GM18870 (cell line): ENCODE data around the gene USP44.
"Not testable (repeated sequence)": the region's sequence is repeated elsewhere in the genome, so short reads cannot be mapped to it uniquely, and the experiment has no call there.

Experiments used
- ATAC-seq: cut with Tn5 transposase; IDR thresholded peaks from one replicate; pipeline ENCODE4 v1.9.1; 2021; ENCODE audit warnings: moderate library complexity; ENCODE audit not compliant: unreplicated experiment

USP44 gene

DNA sequence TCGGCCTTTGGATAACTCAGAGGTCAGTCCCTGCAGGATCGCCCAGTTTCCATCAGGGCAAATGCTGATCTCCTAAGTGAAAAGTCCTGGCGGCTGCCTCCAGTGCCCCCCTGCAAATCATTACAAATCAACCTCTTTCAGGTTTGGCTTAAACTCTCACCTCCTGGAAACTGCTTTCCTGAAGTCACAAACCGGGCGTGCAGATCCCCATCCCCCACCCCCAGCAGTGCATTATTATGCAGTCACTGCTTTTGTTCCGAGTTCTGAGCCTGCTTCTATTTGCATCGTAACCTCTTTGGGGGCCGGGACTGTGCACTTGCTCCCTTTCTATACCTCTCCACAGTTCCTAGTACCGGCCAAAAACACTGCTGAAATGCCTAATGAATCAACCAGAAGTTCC lies at the start of gene USP44:
USP44 (minus strand) TSS at position 172 of the 400 bp plus-strand sequence. CDS start 17,220 bp downstream, outside the sequence.
- ATAC-seq = no peak

DNA sequence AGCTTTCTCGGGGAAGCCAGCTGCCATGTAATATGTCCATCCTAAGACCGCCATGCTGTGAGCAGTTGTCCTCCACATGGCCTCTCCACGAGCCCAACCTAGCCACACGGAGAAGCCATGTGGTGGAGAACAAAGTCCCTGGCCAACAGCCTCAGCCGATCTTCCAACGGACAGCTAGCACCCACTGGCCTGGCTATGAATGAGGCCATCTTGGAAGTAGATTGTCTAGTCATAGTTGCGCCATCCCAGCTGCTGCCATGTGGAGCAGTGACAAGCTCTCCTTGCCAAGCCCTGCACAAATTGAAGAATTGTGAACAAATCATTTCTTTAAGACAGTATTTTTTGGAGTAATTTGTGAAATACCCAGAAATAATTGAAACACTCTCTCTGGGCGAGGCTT lies 49.3 kb upstream of the USP44 start:
- ATAC-seq = no peak

DNA sequence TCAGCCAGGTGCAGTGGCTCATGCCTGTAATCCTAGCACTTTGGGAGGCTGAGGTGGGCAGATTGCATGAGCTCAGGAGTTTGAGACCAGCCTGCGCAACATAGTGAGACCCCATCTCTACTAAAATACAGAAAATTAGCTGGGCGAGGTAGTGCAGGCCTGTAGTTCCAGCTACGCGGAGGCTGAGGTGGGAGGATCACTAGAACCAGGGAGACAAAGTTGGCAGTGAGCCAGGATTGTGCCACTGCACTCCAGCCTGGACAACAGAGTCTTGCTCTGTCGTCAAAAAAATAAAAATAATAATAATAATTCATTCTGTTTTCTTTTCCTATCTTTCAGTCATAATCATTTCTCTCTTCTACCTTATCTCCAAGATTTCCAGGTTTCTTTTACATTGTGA lies 48.6 kb upstream of the USP44 start:
- ATAC-seq = no peak

DNA sequence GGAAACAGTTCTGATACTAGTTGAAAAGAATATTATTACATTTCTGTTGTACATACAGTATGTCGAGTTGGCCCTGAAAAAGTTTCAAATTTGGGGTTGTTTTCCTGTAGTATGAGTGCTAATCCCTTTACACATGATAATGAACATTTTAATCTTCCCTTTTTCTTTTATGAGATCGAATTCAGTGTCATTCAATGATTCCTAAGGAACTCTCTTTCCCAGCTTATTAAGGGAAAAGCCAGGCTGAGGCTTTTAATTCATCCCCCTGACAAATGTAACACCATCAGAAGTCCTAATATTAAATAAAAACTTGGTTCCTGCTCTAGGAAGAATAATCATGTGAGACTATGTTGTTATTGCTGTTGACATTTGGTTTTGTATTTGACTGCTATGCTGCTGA lies 42.9 kb upstream of the USP44 start:
- no peak for ATAC-seq

DNA sequence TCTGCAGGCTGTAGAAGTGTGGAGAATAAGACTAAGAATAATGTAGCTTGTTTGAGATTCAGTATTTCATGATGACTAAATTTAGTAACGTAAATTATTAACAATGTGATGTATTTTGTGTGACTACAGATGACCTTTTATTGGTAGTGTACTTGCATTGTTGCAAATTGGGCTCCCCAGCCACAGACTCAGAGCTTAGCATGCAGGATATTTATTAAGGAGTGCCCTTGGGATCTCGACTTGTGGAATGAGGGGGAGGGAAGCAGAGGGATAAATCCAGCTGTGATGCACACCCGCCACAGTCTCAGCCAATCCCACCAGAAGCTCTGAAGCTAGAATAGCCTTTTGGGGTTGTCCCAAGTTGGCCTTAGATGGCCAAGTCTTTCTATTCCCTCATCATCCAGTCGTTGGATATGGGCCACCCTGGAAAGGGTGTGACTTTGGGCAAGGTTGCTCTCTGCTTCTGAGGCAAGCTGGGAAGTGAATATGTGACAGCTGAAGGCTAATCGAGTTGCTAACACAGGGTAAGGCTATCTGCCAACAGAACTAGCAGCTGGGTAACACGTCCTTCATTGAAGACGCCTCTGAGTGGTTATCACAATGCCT lies 42.1 kb upstream of the USP44 start:
- no peak for ATAC-seq

DNA sequence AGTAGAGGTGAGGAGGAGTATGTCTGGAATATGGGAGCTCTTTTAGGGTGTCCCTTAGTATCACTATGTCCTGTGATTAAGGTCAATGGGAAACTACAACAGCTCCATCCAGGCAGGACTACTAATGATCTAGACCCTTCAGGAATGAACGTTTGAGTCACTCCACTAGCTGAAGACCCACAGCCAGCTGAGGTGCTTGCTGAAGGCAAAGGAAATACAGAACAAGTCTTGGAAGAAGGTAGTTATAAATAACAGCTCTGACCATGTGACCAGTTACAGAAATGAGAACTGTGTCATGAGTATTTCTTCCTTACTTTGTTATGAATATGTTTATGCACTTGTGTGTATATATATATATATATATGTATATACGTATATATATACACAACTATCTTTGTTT lies 40.5 kb upstream of the USP44 start:
- no peak for ATAC-seq

DNA sequence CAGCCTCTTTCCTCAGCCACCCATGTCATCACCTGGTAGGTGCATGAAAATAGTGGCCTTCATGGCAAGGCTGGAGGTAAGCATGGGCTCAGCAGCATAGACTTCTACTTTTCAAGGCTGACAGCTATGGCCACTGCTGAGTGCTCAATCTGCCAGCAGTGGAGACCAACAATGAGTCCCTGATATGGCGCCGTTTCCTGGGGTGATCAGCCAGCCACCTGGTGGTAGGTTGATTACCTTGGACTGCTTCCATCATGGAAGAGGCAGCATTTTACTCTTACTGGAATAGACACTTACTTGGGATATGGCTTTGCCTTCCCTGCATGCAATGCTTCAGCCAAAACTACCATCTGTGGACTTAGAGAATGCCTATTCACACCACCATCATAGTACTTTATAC lies 39.5 kb upstream of the USP44 start:
- no peak for ATAC-seq

DNA sequence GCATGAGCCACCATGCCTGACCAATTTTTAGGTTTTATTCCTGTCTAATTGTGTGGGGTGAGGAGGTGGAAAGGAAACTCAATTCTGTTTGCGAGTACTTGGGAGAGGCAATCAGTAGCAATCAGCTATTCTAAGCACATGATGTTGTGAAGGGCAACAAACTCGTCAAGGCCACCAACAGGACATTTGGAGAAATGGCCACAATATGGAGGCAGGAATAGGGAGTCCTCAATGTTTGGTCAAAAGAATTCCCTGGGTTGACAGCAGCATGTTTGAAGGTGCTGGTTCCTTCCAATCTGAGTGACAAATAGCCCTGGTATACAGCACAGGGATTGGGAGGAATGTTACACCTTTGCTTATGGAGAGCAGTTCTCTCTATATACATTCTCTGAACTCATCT lies 32.7 kb upstream of the USP44 start:
- ATAC-seq = no peak

DNA sequence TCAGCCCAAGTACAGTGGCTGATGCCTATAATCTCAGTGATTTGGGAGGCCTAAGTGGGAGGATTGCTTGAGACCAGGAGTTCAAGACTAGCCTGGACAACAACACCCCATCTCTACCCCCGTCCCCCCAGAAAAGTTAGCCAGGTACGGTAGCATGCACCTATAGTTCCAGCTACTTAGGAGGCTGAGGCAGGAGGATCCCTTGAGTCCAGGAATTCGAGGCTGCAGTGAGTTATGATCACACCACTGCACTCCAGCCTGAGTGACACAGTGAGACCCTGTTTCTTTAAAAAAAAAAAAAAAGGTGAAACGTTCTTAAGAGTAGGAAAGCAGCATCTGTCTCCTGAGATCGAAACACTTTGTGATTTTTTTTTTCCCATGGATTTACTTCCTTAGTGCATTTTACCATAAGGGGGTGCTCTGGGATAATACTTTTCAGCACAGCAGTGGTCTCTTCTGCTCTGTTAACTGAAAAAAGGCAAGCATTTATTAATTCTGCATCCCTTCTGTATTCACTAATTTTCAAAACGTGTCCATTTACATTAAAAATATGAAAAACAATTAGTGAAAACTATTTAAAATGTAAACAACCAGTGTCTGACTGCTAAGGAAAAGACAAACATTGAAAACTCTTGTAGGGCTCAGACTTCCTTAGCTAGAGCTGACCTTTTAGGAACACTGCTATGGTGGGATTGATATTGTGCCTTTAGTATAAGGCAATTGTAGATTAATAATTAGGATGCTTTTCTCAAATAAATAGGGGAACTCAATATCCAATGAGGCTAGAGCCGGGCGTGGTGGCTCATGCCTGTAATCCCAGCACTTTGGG lies 31.2 kb upstream of the USP44 start:
- ATAC-seq = no peak

DNA sequence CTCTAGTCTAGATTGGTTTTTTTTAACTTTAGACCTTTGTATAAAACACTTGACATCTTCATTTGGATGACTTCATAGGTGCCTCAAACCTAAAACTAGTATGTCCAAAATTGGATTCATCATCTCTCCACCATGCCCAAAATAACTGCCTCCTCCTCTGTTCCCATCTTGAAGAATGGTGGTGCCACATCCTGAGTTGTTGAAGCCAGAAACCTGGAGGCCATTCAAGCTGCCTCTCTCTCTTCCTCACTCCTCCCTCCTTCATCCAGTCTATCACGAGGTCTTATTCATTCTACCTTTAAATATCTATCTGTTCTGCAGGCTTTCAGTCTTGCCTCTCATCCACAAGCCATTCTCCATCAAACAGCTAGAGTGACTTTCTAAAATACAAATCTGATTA lies 26.5 kb upstream of the USP44 start:
- no peak for ATAC-seq

DNA sequence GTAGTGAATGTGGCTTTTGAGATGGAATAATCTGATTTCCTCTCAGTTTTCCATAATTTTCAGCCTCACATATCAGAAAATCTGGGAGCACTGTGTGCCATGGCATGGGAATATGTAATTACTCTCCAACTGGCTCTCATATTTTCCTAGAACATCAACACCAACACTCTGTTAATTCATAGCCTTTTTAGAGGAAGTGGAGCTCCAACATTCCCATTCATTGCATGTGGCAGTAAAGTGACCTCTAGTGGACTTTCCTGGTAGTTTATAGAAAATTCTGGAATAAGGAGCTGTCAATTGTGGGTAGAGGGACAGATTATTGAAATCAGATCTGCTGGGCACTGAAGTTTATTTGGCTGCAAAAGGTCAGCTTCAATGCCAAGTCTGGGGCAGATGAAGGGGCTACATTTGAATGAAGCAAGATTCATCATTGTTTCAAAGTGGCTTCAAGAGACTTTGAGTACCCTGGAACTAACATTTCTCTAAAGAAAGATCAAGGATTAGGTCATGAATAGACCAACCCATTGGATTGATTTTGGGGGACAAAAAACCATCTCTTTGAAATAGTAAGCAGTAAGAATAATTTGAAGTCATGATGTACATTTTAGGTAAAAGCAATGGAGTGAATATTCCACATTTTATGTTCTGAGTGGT lies 23.6 kb upstream of the USP44 start:
- no peak for ATAC-seq

DNA sequence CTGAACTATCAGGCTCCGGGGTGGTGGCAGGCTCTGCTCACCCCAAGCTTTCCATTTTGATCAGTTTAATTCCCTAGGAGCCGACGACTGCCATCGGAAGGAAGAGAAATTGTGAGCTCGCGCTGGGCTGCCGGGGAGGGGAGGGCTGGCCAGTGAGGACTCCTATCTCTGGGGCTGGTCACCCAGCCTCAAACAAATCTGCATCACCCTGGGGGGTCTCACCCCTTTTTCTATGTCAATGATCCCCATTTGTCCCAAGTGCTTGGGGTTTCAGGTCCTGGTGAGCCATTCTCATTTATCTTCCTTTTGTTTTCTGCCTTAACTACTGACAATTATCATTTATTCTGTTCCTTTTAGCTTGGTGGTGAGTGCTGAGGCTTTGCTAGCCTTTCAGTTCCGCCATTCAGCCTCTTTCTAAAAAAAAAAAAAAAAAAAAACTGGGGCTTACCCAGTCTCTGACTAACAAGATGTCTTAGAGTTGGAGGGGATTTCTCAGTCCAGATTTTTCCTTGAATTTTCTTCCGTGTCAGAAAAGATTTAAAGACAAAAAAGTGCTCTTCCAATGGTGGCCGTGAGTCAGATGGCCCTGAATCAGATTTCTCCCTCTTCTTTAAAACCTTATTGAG lies 22.8 kb upstream of the USP44 start:
- peak; percentile 56 for ATAC-seq

DNA sequence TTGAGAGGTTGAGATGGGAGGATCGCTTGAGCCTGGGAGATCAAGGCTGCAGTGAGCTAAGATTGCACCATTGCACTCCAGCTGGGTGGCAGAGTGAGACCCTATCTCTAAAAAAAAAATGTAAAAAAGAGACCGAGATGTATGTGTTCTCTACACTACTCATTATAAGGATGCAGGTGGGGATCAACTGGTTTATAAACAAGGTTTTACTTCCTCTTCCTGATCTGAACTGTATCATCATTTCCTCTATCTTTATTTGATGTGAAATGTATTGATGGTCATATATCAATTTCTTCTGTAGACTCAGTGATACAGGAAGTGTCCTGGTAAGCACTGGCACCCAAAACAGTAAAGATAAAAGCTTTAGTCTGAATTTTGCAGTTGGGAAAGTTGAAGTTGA lies 20.1 kb upstream of the USP44 start:
- no peak for ATAC-seq

DNA sequence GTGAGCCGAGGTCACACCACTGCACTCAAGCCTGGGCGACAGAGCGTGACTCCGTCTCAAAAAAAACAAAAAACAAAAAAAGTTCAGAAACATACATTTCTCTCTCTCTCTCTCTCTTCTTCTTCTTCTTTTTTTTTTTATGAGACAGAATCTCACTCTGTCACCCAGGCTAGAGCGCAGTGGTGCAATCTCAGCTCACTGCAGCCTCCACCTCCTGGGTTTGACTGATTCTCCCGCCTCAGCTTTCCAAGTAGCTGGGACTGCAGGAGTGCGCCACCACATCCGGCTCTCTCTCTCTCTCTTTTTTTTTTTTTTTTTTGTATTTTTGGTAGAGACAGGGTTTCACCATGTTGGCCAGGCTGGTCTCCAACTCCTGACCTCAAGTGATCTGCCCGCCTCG lies 16.8 kb upstream of the USP44 start:
- ATAC-seq = not testable (repeated sequence)

DNA sequence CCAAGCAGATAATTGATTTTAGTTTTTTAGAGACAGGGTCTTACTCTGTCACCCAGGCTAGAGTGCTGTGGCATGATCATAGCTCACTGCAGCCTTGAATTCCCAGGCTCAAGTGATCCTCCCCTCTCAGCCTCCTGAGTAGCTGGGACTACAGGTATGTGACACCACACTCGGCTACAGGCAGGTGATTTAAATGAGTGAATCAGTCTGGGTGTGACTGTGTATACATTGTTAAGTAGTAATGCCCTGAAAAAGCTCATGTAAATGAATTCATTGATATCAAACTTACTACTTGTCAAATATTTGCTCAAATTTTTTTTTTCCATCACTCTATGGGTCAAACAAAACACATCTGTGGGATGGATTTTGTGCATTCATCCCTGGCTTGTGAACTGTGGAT lies 6.3 kb upstream of the USP44 start:
- no peak for ATAC-seq

DNA sequence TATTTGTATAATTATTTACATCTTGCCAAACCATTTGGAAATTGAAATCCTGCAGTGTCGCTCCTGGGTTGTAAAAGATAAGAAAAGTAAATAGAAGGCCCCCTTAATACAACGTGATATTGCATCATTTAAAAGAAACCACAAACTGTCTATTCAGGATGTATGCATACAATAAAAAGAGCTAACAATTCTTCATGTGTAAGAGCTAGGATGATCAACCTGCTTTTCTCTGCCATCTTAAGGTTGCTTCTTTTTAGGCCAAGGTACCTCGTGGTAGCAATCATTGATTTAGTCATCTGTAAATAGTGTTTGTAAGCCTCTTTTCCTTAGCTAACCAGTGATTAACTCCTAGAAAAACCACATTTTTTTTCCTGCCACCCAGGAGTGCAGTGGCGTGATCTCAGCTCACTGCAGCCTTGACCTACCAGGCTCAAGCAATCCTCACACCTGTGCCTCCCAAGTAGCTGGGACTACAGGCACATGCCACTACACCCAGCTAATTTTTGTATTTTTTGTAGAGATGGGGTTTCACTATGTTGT lies 3.3 kb upstream of the USP44 start:
- no peak for ATAC-seq

DNA sequence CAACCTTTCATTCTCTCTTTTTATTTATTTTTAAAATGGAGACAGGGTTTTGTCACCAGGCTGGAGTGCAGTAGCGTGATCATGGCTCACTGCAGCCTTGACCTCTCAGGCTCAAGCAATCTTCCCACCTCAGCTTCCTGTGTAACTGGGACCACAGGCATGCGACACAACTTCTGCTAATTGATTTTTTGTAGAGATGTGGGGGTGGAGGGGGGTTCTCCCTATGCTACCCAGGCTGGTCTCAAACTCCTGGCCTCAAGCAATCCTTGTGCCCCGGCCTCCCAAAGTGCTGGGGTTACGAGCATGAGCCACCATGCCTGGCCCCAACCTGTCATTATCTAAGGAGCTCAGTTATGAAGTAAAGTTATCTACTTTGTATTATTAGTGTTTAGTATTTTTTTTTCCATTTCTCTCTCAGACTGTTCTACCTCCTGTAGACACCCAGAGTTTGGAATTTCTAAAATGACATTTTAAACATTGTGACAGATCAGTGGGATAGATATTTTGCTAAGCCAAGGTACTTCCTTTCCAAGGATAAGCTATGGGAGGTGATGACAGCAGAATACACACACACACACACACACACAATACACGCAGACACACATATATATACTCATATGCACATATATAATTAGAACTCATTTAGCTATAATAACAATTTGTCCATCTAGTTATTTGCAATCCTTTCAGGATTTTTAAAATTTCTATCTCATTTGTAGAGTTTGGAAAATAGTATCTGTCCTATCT lies 2.1 kb upstream of the USP44 start:
- no peak for ATAC-seq

DNA sequence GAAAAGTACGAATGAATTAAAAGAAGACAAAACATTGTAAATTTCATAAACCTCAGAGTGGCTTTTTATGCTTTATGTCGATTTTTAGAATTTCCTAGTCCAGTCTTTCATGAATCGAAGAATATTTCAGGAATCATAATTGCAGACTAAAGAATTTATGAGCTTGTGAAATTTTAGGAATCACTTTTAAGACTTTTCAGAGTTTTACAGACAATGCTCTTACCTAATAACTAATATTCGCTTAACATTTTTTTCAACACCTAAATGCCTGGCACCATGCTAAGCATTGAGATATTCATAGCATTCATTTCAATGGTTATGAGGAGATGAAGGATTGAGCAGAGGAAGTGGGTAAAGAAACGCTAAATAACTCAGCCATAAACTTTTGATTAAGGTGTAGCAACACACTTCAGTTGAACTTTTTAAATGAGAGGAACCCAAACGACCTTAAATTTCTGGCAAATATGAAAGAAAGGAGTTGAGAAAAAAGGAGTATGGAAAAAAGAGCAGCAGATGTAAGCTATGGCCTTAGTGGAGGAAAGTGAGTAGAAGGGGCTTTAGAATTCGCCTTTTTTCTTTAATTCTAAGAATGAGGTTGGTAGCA lies 739 bp upstream of the USP44 start:
- no peak for ATAC-seq

DNA sequence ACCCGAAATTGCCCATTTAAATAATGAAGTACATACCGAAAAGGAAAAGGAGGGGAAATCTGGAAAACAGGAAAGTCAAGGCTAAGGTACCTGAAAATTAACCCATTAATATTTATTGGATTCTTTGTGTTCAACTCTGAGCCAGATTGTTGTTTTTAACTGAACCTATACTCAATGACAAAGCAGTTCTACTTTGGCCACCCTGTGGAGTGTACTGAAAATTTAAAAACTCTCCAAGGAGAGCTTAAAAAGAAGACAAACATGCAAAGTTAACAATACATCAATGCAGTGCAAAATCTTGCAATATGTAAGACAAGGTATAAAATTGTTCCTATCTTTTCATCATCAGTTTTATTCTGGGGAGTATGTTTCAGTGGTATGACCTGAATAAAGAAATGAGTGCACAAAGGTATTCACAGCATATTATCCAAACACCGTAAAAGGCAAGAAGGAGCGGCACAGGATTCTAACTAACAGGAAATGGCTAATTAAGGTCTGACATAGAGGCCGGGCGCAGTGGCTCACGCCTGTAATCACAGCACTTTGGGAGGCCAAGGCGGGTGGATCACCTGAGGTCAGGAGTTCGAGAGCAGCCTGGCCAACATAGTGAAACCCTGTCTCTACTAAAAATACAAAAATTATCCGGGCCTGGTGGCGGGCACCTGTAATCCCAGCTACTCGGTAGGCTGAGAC lies 1.7 kb downstream of the USP44 start:
- ATAC-seq = no peak
